Esophagus muscularis mucosa (tissue), 4 donors: ENCODE data around the gene SRXN1. TPM values are rescaled to one million over a fixed set of nuclear protein-coding genes. Genes with fewer than 3 reads are reported as not detected.

Experiments
- DNase-seq: peaks from one replicate; pipeline ENCODE4 v3.0.0-alpha.2; 2017; ENCODE audit errors: extremely low spot score
- H3K27ac ChIP-seq, 4 donors: fragments of 200-600 bp; sonication (generic); replicated peaks in 1 of 4; 1 replicate in 3 of 4; 2 replicates in 1 of 4; pipeline ENCODE4 v1.5.1; 2016 to 2019; ENCODE audit warnings: mild to moderate bottlenecking in 1 of 4
- H3K27me3 ChIP-seq, 4 donors: fragments of 200-600 bp; sonication (generic); one replicate each; pipeline versions ENCODE4 v1.5.1 to v1.6.0; 2016 to 2019
- H3K36me3 ChIP-seq, 4 donors: fragments of 200-600 bp; sonication (generic); one replicate each; pipeline ENCODE4 v1.5.1; 2016 to 2019
- H3K4me1 ChIP-seq, 4 donors: fragments of 200-600 bp; sonication (generic); one replicate each; pipeline ENCODE4 v1.5.1; 2016 to 2019
- H3K4me3 ChIP-seq, 4 donors: fragments of 200-600 bp; sonication (generic); 1 replicate in 2 of 4; 2 replicates in 2 of 4; pipeline ENCODE4 v1.5.1; 2016 to 2019; ENCODE audit warnings: mild to moderate bottlenecking in 4 of 4, moderate library complexity in 1 of 4
- H3K9me3 ChIP-seq, 4 donors: fragments of 200-600 bp; sonication (generic); 1 replicate in 3 of 4; 2 replicates in 1 of 4; pipeline ENCODE4 v1.5.1; 2016 to 2019
- CTCF ChIP-seq, 3 experiments: fragments of 200-600 bp in 2 of 3; fragments of 450-650 bp in 1 of 3; sonication (generic) in 2 of 3; IDR thresholded peaks; one replicate each; pipeline ENCODE4 v1.5.1; 2017 to 2019; ENCODE audit warnings: antibody characterized with exemption in 3 of 3, mild to moderate bottlenecking in 2 of 3, moderate library complexity in 1 of 3
- EP300 ChIP-seq: sonication (generic); formaldehyde crosslinking; IDR thresholded peaks from one replicate; pipeline ENCODE4 v1.6.1; 2017; ENCODE audit warnings: antibody characterized with exemption
- POLR2A ChIP-seq: fragments of 450-650 bp; IDR thresholded peaks from one replicate; pipeline ENCODE4 v1.6.1; 2017; ENCODE audit warnings: antibody characterized with exemption, moderate library complexity, mild to moderate bottlenecking, low read depth
- POLR2AphosphoS5 ChIP-seq, 2 donors: sonication (generic); formaldehyde crosslinking; IDR thresholded peaks; one replicate each; pipeline ENCODE4 v1.6.1; 2017; ENCODE audit warnings: antibody characterized with exemption in 2 of 2
- WGBS: methylation state at CpG from one replicate; pipeline ENCODE4 v1.1.5; 2018; 5-methylcytosine and 5-hydroxymethylcytosine counted together
- intact Hi-C: fragments of 100-400 bp; cut with DNase I; formaldehyde crosslinking; loops from one replicate; pipeline ENCODE4 v1.15.1; 2023
- total RNA-seq, 4 donors: library from RNA; depleted of rRNA; stranded (reverse); fragments of >200 nt; gene quantifications; one replicate each; pipeline versions ENCODE4 v1.1.0 to v1.2.1, GENCODE V29; 2016

Gene SRXN1
- total RNA-seq, 4 donors from 2014 or later: 37.0 to 58.2 (median 41.4) TPM

- Histone ChIP-seq H3K4me3 (no peak overlapping the region), H3K9me3 (peaks cover 0 to 13% (median 0%) of the 10 kb centered on the region in 4 donors), H3K4me1 (peaks cover 28 to 48% (median 35%) of the 10 kb centered on the region in 4 donors), H3K27me3 (no peaks in the 10 kb centered on the region), H3K36me3 (peaks cover 25 to 46% (median 44%) of the 10 kb centered on the region in 4 donors), H3K27ac (no peak overlapping the region)
- intact Hi-C loops: loop anchor here (5.0 kb wide), 3 partner anchors 109 to 194 kb away; partner anchors contain the start of genes CSNK2A1 and FAM110A
- DNase-seq: no peak
- WGBS: 79% methylated on average over 5 of the region's 5 CpGs
- TF ChIP-seq POLR2A: no peak
- no peak for TF ChIP-seq EP300
- peak in 1 of 3 experiments; percentile 18 for TF ChIP-seq CTCF (IDR thresholded peaks at IDR 0.05)
- TF ChIP-seq POLR2AphosphoS5 (IDR thresholded peaks at IDR 0.05): no peak
Measured at GRCh38 chr20:650954-651353, 2.0 kb downstream of the SRXN1 start.

DNA sequence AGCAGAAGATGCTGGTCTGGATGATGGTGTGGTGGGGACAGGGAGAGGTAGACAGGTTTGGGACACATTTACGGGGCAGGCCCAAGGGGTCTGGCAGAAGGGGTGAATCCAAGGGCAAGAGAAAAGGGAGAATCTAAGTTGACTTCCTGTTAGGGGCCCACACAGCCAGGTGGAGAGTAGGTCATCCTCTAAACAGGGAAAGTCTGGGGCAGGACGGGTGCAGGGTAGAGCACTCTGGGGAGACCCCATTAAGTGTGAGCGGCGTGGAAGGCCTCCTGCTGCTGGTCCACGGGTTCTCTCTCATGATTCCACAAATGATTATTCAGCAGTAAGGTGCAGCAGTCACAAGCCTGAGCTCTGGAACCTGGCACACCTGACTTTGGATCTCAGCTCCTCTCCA, 2.7 kb downstream of the SRXN1 start:
- peaks cover 0 to 13% (median 0%) of the 10 kb centered on the region in 4 donors for H3K9me3 ChIP-seq
- no peaks in the 10 kb centered on the region for H3K27me3 ChIP-seq
- H3K4me1 ChIP-seq: peaks cover 32 to 55% (median 42%) of the 10 kb centered on the region in 4 donors
- peaks cover 25 to 46% (median 44%) of the 10 kb centered on the region in 4 donors for H3K36me3 ChIP-seq
- 85% methylated on average over 5 of the region's 5 CpGs for WGBS
- DNase-seq: no peak
- TF ChIP-seq CTCF (IDR thresholded peaks at IDR 0.05): no peak
- TF ChIP-seq EP300: no peak
- TF ChIP-seq POLR2AphosphoS5 (IDR thresholded peaks at IDR 0.05): no peak
- TF ChIP-seq POLR2A: no peak
- no peak overlapping the region for H3K27ac ChIP-seq
- no peak overlapping the region for H3K4me3 ChIP-seq
- intact Hi-C loops: loop anchor here (5.0 kb wide), 3 partner anchors 108 to 193 kb away; partner anchors contain the start of genes CSNK2A1 and FAM110A

GRCh38 chr20:647479-648019, 5.5 kb downstream of the SRXN1 start:
- H3K27ac ChIP-seq: no peak overlapping the region
- intact Hi-C loops: loop anchor here (5.0 kb wide), 2 partner anchors 85 to 295 kb away; no protein-coding TSS in a partner anchor
- no peak for TF ChIP-seq POLR2AphosphoS5 (IDR thresholded peaks at IDR 0.05)
- no peak for TF ChIP-seq POLR2A
- TF ChIP-seq EP300: no peak
- no peak for TF ChIP-seq CTCF (IDR thresholded peaks at IDR 0.05)
- H3K4me1 ChIP-seq: peaks cover 26 to 46% (median 35%) of the 10 kb centered on the region in 4 donors
- H3K9me3 ChIP-seq: peaks cover 0 to 13% (median 0%) of the 10 kb centered on the region in 4 donors
- peaks cover 0 to 14% (median 6%) of the 10 kb centered on the region in 4 donors for H3K27me3 ChIP-seq
- H3K4me3 ChIP-seq: no peak overlapping the region
- DNase-seq: no peak
- WGBS: 89% methylated on average over 2 of the region's 2 CpGs
- H3K36me3 ChIP-seq: peaks cover 25 to 46% (median 44%) of the 10 kb centered on the region in 4 donors

GRCh38 chr20:646868-647233, 6.1 kb downstream of the SRXN1 start:
- peaks cover 0 to 17% (median 8%) of the 10 kb centered on the region in 4 donors for H3K27me3 ChIP-seq
- H3K36me3 ChIP-seq: peaks cover 25 to 46% (median 44%) of the 10 kb centered on the region in 4 donors
- intact Hi-C loops: loop anchor here (5.0 kb wide), 2 partner anchors 85 to 295 kb away; no protein-coding TSS in a partner anchor
- no peak overlapping the region for H3K4me3 ChIP-seq
- H3K4me1 ChIP-seq: peaks cover 23 to 43% (median 33%) of the 10 kb centered on the region in 4 donors
- WGBS: 91% methylated on average over 2 of the region's 2 CpGs
- DNase-seq: no peak
- peaks cover 0 to 13% (median 0%) of the 10 kb centered on the region in 4 donors for H3K9me3 ChIP-seq
- no peak for TF ChIP-seq POLR2AphosphoS5 (IDR thresholded peaks at IDR 0.05)
- TF ChIP-seq EP300: no peak
- TF ChIP-seq CTCF (IDR thresholded peaks at IDR 0.05): no peak
- no peak for TF ChIP-seq POLR2A
- H3K27ac ChIP-seq: no peak overlapping the region
